CMK (cell line): Measurements from ENCODE around the gene DGLUCY.
"Not testable (repeated sequence)": the region's sequence is repeated elsewhere in the genome, so short reads cannot be mapped to it uniquely, and the experiment has no call there.

ENCODE experiments used
- DNase-seq: peaks from one replicate; pipeline ENCODE4 v3.0.0-alpha.2; 2010; ENCODE audit warnings: low read depth

Gene DGLUCY

DNA sequence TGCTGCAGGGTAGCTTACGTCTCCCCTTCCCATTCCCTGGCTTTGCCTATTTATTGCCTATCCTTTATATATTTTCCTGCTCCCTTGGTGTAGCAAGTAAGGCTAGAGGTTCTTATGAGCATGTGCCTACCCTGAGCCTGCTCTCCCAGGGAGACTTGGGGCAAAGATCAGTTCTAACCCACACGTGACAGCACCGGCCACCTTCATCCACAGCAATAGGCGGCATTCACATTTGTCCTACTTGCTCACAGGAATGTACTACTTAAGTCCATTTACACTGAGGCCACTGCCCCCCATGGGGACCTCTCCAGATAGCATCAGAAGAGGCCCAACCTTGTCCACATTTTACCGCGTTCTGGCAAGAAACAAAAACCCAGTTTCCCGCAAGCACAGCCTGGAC lies 122.0 kb downstream of the DGLUCY start:
- no peak for DNase-seq

DNA sequence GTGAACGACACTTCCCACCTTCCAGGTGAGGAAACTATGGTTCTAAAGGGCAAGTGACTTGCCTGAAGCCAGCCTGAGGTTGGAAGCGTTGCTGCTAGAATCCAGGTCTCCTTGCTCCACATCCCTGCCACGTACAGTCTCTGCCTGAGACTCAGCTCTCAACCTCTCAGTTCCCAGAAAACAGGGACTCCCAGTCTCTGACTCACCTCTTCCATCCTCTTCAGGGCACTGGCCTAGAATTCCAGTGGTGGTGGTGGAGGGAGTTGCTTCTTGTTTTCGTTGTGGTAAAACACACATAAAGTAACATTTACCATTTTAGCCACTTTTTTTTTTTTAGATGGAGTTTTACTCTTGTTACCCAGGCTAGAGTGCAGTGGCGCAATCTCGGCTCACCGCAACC lies 123.3 kb downstream of the DGLUCY start:
- no peak for DNase-seq

DNA sequence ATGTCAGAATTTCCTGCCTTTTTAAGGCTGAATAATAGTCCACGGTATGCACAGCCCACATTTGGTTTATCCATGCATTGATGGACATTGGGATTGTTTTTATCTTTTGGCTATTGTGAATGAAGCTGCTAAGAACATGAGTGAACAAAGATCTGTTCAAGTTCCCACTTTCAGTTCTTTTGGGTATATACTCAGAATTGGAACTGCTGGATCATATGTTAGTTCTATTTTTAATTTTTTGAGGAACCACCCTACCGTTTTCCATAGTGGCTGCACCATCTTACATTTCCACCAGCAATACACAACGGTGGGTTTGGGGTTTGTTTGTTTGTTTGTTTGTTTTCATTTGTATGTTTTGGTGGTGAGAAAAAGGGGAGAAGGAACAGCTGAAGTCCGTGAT lies 124.2 kb downstream of the DGLUCY start:
- DNase-seq, result no peak

DNA sequence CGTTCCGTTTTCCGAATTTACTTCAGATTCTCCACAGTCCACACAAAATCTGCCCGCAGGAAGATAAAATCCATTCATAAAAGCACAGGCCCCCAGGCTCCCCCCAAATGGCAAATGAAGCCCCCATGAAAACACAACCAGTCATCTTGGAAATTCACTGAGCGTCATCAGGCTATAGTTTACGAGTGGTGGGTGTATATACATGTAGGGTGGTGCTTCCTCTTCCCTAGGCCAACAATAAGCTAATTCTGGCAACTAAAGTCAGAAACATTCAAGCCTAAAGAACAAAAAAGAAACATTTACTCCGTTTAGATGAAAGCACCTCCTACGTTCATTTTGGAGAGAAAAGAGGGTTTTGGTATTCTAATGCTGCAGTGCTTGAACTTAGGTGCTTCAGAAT lies 124.8 kb downstream of the DGLUCY start:
- DNase-seq, result no peak

DNA sequence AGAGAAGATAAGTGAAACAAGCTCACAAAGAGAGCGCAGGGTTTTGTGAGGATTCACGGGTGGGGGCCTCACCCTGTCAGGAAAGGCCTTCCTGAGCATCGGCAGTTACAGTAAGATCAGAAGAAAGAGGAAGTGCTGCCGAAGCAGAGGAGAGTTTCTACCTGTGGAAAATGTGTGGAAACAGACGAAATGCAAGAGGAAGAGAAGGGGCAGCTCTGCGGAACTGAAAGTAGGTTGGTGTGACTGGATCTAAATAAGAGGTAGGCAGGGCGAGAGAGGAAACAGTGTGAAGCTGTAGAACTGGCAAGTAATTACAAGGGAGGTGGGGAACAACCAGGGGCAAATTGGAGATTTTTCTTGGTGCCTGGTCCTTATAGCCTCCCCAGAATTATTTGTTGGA lies 128.0 kb downstream of the DGLUCY start:
- no peak for DNase-seq

DNA sequence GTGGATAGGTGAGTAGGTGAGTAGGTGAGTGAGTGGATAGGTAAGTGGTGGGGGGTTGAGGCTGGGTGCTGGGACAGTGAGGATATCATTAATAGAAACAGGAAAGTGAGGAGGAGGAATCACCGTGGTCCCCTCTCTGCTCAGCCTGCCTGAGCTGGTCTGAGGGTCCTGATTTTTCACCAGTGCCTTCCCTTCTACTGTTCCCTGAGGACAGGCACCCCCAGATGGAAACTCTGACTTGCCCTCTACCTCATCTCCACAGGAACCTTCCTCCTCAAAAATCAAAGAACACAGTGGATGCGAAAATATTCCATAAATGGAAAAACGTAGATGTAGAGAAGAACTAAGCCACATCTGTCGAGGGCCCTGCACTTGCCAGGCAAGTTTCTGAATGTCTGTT lies 128.8 kb downstream of the DGLUCY start:
- no peak for DNase-seq

DNA sequence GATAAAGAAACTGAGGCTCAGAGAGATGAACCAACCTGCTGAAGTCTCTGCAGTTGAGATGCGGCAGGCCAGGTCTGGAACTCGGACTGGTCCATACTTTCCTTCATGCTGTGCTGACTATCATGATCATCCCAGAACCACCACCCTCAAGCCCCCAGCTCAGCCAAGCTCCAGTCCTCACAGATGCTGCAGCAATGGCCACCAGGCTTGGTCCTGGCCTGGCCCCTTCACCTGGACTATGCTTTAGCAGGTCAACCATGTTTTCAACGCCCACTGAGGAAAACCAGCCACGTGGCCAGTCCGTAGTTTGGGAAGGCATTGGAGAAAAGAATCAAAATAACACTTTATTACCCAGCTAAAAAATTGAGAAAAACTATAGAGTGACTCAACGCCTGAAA lies 129.2 kb downstream of the DGLUCY start:
- no peak for DNase-seq

DNA sequence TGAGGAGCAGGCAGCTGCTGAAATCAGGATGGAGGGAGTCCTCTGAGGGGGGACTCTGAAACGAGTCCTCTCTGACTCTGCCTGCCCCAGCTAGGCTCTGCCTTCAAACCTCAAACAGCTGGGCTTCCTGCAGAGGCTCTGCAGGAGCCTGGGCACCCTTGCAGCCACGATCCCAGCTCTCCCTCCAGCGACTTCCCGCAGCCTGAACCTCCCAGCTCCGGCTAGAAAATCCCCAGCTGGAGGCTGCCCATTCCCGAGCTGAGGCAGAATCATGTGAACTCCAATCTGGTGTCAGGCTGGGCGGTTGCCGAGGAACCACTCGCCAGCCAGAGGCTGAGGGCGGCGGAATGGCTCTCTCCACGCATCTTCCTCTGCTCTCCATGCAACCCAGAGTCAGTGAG lies 130.6 kb downstream of the DGLUCY start, which contains the start of gene GPR68:
Gene GPR68, minus strand, starts transcription at position 204 of the 401 bp plus-strand sequence. CDS start 9,654 bp downstream, outside the sequence.
- no peak for DNase-seq

DNA sequence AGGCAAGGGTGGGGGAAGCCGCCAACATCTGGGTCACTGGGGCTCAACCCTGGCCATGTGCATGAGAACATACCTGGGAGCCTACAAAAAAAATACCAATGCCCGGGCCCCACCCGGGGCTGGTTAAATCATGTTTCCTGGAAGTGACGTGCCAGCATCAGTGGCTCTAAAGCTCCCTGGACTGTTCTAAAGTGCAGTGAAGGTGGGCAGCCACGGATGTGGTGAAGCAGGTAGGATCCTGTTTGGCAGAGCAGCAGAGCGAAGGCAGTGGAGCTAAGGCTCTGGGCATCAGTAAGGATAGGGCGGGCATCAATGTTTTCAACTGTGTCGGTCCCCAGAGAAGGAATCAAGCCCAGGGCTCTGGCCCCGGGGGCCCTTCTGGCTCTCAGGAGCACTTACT lies 131.2 kb downstream of the DGLUCY start:
- DNase-seq, result no peak

DNA sequence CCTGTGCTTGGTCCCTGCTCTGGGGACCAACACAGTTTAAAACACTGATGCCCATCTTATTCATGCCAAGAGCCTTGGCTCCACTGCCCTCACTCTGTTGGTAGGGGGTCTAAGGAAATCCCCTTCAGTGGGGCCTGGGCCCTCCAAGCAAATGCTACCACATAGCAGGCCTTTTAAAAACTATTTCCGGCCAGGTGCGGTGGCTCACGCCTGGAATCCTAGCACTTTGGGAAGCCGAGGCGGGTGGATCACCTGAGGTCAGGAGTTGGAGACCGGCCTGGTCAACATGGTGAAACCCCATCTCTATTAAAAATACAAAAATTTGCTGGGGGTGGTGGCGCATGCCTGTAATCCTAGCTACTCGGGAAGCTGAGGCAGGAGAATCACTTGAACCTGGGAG lies 131.7 kb downstream of the DGLUCY start:
- DNase-seq, result not testable (repeated sequence)

DNA sequence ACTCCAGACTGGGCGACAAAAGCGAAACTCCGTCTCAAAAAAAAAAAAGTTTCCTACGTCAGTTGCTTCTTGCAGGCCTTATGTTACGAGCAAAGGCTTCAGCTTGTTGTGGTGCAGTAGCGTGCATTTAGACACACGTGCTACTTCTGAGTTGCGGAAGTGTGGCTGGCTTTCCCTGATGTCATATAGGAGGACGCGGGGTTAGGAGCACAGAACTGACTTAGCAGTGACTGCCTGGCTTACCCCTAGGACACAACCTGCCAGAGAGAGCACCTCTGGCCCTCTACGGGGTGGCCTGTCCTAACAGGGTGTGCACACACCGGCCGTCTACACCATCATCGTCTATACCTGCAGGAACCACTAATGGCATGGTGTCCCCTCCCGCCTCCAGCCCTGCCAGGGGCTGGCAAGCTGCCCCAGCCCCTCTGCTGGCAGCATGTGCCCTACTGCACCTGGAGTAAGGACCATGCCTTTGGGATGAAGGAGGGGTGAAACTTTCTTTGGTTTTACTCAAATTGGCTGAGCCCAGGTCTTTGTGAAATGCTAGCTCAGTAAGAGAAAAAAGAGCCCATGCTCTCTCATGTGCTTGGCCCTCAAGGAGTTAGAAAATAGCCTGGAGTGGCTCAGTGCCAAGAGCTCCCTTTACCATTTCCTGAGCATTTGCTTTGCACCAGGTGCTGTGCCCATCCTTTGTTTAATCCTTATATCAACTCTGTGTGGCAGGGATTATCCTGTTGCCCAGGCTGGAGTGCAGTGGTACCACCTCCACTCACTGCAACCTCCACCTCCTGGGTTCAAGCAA lies 132.4 kb downstream of the DGLUCY start:
- DNase-seq, result no peak

DNA sequence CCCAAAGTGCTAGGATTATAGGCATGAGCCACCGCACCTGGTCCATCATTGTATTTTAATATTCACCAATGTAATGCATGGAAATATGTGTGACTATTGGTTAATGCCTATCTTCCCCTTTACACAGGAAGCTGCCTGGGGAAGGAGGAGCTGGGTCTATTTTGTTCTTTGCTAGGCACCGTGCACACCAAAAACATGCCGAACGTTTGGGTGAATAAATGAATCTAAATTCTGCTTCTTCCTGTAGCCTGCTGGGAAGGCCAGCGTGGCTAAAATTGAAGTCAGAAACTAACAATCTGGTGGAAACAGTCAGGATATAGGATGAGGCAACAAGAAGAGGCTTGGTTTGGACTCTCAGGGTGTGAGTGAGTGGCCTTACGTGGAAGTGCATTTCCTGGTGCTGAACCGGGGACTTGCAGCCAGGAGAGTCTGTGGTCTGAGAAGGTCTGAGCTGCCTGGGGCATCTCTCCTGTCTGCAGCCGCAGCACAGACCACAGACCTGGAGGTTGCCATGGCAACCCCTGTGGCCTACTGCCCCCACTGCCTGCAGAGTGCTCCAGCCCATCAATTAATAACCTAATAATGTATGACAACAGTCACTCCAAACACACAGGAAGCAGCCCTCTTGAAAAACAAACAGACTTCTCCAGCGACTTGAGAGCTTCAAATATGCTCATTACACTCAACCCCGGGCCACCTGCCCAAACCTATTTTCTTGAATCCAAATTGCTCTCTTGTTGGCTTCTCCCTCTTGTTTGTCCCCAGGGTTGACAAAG lies 136.2 kb downstream of the DGLUCY start:
- DNase-seq, result peak; percentile 74

DNA sequence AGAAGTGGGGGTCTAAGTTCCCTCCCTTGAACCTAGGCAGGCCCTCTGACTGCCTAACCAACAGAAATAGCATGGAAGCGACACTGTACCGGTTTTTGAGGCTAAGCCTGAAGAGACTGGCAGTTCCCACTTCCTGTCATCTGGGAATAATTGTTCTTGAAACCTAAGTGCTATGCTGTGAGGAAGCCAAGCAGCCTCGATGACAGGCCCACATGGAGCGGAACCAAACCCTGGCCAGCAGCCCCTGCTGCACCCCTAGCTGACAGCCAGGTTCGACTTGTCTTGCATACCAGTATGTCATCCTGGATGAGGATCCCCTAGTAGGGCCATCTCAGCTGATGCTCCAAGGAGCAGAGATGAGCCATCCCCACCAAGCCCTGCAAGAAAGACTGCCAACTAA lies 137.0 kb downstream of the DGLUCY start:
- no peak for DNase-seq

DNA sequence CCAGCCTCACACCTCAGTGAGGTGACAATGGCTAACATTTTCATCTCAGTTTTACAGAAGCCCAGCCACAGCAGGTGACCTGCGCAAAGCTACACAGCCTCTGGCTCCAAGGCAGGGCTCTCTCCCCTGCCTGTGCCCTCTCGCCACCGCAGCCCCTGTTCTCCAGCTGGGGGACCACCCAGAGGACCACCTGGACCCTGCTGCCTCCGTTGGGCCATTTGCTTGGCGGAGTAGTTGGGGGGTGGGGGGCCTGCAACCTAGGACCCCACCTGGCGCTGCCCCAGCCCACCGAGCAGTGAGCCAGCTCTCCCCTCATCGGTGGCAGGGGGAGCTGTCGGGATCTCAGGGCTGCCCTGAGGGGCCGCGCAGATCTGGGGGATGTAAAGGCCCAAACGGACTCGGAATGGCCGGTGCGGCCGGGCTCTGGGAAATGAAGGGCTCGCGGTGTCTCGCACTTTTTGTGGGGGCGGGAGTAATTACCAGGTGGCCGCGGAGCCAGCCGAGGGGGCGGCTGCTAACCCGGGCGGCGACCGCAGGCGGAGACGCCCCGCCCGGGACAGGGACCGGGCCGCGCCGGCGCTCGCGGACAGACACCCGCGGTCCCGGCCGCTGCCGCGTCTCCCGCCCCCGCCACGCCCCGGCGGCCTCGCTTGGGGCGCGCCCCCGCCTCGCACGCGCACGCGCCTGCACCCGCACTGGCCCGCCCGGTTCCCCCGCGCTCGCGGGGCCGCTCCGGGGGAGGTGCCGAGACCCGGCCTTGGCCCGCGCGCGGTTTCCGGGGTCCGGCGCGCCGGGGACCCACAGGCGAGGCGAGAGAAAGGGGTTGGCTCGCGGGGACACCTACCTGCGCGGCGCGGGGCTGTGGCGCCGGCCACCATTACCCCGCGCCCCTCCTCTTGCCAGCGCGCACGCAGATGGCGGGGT lies 139.3 kb downstream of the DGLUCY start:
- no peak for DNase-seq

DNA sequence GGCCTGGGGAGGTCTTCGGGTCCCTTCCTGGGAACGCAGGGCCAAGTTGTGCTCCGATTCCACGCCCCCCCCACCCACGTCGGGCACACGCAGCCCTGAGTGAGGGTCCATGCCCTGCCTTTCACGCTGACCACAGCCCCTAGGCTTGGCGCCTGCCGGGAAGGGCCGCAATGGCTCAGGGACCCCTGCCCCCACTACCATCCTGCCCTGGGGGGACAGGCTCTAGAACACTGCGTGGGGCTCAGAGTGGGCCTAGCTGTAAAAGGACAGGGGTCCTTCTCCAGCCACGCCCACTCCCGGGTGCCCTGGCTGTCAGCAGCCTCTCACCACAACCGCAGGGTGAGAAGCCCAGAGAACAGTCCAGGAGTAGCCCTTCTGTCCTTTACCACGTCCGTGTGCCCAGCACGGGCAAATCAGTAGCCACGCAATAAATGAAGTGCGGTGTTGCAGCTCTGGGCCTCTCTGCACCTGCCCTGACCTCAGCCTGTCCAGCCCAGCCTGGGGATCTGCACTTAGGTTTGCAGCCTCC lies 140.0 kb downstream of the DGLUCY start:
- DNase-seq, result no peak

DNA sequence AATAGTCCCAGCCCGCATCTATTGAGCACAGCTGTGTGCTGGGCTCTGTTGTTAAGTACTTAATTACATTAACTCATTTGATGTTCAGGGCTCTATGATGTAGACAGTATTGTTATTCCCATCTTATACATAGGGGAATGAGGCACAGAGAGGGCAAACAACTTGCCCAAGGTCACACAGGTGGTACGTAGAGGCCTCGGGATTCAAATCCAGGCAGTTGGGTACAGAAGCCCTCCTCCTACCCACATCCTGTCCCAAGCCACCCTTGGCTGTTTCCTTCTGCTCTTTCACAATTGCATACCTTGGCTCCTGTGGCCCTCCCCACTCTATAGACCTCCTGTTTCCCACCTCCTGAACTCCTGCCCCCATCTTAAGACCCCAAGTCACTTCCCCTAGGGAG lies 140.6 kb downstream of the DGLUCY start:
- no peak for DNase-seq

DNA sequence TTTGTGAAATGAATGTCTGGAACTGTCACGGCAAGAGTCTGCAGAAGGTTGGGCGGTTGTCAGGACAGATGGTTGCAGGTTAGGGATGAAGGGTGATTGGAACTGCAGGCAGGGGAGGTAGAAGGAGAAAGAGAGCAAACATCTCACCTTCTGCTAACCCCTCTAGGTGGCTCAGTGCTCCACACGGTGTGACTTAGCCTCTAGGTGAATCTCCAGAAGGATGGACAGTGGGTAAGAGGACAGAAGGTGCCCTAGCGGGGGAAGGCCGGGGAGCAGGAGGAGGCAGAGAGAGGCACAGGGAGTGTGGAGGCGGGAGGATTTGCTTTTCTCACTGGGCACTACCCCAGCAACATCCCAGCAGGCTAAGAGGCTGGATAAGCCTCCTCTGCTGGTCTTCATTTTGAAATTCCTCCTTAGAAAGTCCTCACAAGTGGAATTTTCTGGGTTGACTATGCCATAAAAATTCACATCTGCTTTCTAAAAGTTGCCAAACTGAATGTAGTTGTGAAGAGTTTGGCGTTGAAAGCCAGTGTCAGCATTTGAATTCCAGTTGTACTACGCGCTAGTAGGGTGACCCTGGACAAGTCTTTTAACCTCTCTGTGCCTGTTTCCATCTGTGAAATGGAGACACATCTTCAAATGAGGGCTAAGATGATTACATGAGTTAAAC lies 141.3 kb downstream of the DGLUCY start:
- DNase-seq, result no peak

DNA sequence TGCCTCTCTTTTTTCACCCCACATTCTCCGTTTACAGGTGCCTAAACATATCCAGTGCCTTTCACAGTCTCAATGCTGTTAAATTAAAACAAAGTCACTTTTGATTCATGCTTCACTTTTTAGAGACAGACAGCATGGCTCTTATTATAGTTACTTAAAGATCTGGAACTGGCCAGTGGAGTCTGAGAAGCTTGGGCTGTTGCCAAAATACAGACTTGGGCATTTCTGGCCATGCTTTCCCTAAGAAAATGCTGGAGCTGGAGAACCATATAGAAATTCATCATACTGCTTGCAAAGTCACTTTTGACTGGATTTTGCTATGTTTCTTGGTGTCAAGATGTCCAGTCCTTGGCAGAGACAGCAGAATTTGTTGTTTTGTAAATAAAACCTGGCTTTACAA lies 142.8 kb downstream of the DGLUCY start:
- no peak for DNase-seq

DNA sequence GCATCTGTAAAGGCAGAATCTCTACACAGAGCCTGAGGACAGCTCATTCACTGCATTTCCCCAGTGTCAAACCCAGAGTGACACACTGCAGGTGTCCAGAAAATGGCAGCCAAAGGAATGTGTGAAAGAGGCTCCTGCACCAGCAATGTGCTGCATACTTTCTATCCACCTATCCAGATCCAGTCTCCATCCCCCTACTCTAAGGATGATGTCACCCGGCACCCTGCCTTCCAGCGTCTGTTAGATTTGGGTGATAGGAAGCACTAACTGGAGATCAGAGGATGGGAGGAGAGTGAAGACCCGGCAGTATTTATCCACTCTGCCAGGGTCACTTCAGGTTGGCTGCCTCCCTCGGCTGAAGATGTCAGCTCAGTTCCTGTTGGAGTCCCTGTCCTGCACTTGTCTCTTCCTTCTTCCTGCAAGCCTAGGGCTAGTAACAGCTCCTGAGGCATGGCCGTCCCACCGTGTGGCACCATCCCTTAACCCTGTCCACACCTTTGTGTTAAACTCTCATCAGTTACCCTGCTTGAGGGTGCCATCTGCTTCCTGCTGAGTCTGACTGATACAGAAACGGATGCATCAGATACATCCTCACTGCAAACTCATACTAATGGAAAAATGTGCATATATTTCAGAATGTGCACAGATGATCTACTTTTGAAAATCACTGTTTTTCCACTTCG lies 143.6 kb downstream of the DGLUCY start:
- no peak for DNase-seq

DNA sequence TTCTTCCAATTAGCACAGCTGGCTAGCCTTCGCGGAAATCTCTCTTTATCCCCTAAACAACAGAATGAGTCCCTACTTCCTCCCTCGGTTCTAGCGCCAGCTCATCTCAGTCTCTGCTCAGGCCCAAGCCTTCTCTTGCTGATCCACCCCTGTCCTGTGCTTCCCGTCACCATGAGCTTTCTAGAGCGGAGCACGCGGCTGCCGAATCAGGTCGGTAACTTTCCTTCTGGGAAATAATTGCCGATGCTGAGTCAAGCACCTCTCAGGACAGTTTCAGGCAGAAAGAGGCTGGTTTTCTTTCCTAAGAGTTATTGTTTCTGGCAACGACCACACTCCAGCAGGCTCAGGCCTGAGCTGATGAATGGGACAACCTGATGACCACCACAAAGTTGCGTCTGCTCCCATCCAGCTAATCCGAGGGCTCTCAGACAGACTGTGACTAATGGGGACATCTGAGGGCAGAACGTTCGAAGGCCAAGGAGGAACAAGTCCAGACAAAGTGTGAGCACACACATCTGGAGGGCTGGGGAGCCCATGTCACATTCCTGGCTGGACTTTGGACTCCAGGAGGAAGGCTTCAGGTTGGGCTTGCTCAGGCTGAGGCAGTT lies 144.2 kb downstream of the DGLUCY start:
- DNase-seq, result no peak

DNA sequence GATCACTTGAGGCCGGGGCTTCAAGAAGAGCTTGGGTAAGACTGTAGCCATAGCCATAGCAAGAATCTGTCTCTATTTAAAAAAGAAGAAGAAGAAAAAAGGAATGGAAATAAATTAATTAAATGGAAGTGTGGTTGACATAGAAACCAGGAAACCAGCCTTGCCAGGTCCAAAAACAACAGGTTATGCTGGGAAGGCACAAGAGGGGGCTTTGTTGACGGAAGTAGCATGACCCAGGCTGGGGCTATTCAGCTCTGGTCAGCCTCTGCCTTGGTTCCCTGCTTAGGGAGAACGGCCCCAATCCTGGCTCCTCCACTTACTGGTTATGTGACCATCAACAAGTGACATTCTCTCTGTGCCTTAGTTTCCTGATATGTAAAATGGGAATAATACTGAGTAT lies 145.0 kb downstream of the DGLUCY start:
- DNase-seq, result no peak
